Fibroblast of skin of scalp (primary cell): ENCODE results near the gene DTWD1.
"Not testable (repeated sequence)": the region's sequence is repeated elsewhere in the genome, so short reads cannot be mapped to it uniquely, and the experiment has no call there.

Source experiments
- DNase-seq: peaks from one replicate; pipeline ENCODE4 v3.0.0-alpha.2; 2013

The DTWD1 gene

GRCh38 chr15:49646891-49647290 is 26.0 kb downstream of the DTWD1 start:
- no peak for DNase-seq

DNA sequence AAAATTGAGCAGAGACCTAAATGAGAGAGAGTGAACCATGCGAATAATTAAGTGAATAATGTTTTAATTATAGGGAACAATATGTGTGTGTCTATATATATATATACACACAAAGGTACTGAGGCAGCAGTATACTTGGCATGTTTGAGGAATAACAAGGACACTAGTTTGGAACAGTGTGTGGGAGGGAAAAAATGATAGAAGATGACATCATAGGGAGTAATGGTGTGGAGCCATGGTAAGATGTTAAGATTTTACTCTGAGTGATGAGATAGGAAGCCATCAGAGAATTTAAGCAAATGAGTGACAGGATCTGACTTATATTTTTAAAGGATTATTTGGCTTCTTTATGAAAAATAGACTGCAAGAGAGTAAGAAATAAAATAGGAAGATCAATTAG is 29.1 kb downstream of the DTWD1 start:
- DNase-seq, result no peak

GRCh38 chr15:49650676-49651075 is 29.8 kb downstream of the DTWD1 start:
- DNase-seq, result no peak

- DNase-seq, result no peak
These were observed 32.1 kb downstream of the DTWD1 start for GRCh38 chr15:49652922-49653321.

DNA sequence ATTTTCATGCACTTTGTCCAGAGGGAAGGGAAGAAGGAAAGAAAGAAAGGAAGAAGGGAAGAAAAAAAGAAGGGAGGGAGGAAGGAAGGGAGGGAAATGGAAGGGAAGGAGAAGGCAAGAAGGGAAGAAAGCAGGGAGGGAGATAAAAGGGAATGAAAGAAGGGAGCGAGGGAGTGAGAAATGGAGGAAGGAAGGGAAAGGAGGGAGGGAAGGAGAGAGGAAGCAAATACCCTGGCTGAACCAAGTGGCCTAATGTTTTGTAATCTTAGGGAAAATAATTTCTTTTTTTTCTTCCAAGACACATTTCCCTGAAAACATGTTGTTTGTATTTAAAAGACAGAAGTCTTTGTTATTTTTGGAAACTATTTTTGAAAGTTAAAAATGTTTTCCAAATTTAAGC is 35.9 kb downstream of the DTWD1 start:
- no peak for DNase-seq

- DNase-seq, result no peak
These were observed 43.9 kb downstream of the DTWD1 start for GRCh38 chr15:49664716-49665115.

- DNase-seq, result not testable (repeated sequence)
These were observed 45.6 kb downstream of the DTWD1 start for GRCh38 chr15:49666486-49666885.

- DNase-seq, result no peak
These were observed 48.4 kb downstream of the DTWD1 start for GRCh38 chr15:49669288-49669687.

GRCh38 chr15:49673861-49674260 is 53.0 kb downstream of the DTWD1 start:
- DNase-seq, result no peak

DNA sequence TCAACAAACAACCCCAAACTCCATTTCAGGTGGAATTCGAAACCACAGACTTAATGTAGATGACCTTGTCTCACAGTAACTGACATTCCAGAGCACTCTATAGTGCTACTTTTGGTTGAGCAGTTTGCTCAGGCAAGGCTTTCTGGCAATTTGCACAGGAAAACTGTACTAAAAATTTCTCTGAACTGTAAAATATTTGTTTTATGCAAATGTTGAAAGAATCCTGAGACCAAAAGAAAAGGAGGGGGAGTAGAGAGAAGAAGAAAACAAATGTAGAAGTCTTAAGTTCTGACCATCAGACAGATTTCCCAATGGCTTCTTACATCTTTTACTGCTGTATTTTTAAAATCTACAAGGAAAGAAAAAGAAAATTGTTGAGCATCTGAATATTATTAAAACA is 53.5 kb downstream of the DTWD1 start:
- peak; percentile 7 for DNase-seq

DNA sequence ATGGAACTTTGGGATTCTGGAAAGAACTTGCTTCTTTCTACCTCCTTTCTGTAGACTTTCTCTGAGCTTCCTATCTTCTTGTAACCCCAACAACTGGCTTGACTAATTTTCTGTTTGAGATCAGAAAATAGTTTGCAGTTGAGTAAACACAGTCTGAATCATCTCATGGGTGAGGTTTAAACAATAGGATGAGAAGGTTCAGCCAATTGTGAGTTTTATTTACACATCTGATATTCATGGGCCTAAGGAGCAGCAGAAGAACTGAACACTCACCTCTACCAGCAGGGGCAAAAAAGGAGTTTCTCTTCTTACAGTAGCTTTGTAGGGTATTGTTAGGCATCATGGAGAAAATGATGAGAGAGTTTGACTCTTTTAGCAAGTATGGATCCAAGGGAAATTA is 54.2 kb downstream of the DTWD1 start:
- peak; percentile 59 for DNase-seq

DNA sequence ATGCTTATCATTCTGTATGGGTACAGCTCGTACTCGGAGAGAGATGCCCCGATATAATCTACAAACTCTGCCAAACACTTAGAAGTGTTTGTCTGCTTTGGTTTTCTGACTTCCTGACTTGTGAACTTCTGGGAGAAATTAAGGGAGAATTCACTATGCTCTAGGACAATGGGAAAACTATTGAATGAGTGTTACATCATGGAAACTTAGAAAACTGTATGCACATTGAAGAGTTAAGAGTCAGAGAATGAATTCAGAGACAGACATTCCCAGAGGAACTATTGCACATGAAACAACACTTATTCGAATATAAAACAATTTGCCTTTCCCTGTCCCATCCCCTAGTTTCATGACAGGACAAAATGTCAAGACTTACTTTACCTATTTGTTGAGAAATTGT is 57.8 kb downstream of the DTWD1 start:
- DNase-seq, result peak; percentile 17

DNA sequence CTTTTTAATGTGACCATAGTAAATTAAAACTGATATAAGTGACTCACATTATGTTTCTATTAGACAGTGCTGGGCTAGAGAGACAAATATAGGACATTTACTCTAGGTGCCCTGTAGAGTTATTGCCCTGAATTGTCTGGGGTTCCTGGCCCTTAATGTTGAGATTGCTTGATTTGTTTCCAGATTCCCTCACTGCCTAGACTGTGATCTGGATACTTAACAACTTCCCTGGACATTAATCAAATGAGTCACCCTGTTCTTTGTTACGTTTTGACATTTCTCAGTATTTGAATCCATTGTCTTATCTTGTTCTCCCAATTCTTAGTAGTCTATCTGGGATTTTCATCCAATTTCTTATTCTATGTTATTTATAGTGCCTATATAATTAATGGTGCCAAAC is 65.8 kb downstream of the DTWD1 start:
- peak; percentile 20 for DNase-seq

GRCh38 chr15:49688135-49688790 is 67.4 kb downstream of the DTWD1 start:
- DNase-seq, result no peak

- DNase-seq, result no peak
These were observed 71.8 kb downstream of the DTWD1 start for GRCh38 chr15:49692514-49693090.

DNA sequence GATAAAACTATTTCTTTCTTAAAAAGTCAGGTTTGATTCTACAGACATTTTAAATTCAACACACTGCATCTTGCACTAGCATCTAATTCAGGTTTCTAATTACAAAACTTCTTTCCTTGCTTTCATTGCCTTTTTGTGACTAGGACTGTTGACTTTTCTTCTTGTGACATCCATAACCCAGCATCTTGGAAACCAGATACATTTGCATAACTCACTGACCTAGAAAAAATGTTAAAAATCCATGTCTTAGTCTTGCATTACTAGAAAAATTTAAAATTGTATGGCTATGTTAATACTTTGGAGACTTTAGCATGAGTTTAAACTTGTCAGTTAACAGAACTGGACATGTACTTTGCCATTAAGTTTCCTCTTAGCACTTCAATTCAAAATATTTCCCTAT is 72.7 kb downstream of the DTWD1 start:
- DNase-seq, result peak; percentile 45

GRCh38 chr15:49696433-49696832 is 75.6 kb downstream of the DTWD1 start:
- peak; percentile 49 for DNase-seq

- peak; percentile 42 for DNase-seq
These were observed 76.3 kb downstream of the DTWD1 start for GRCh38 chr15:49697121-49697520.

DNA sequence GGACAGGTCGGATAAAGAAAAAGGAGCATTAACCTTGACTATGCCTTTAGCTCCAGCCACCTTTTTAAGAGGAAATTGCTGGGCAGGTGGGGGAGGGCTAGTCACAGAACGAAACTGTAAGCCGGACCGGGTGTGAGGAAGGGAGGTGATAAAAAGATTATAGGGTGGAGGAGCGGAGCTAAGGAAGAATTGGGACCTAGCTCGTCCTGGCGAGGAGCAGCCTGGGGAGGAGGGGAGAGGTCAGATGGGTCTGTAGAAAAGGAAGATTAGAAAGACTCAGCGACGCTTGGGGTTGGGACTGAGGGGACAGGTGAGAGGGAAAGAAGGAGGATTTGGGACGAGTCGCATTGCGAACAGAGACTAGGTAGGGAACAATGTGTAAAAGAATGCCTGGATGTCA is 82.1 kb downstream of the DTWD1 start:
- not testable (repeated sequence) for DNase-seq
